GM12801 (cell line): Measurements from ENCODE around the gene ACSL4.

ENCODE experiments used
- TF ChIP-seq, protein P1 (sequence below): IDR thresholded peaks from one replicate; pipeline ENCODE4 v1.5.1; 2011; ENCODE audit warnings: control low read depth; ENCODE audit not compliant: insufficient read length; ENCODE audit errors: extremely low read depth

The ACSL4 gene

DNA sequence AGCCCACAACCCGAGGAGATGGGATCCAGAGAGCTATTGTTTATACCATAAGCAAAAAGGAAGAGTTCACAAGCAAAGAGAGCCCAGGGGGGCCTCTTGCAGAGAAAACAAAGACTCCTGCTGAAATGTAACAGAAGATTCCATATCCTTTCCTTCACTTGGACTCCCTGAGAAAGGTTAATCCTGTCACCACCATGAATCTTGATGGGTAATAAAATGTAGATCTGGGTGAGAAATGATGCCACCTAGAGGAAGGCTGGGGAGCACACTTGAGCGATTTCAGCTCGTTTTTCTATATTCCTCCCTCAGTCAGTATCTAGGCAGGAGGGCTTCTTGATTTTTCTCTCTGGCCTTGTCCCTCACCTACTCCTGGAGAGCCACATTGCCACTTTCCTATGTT lies 97.9 kb downstream of the ACSL4 start:
- TF ChIP-seq, protein P1, sequence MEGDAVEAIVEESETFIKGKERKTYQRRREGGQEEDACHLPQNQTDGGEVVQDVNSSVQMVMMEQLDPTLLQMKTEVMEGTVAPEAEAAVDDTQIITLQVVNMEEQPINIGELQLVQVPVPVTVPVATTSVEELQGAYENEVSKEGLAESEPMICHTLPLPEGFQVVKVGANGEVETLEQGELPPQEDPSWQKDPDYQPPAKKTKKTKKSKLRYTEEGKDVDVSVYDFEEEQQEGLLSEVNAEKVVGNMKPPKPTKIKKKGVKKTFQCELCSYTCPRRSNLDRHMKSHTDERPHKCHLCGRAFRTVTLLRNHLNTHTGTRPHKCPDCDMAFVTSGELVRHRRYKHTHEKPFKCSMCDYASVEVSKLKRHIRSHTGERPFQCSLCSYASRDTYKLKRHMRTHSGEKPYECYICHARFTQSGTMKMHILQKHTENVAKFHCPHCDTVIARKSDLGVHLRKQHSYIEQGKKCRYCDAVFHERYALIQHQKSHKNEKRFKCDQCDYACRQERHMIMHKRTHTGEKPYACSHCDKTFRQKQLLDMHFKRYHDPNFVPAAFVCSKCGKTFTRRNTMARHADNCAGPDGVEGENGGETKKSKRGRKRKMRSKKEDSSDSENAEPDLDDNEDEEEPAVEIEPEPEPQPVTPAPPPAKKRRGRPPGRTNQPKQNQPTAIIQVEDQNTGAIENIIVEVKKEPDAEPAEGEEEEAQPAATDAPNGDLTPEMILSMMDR = no peak

DNA sequence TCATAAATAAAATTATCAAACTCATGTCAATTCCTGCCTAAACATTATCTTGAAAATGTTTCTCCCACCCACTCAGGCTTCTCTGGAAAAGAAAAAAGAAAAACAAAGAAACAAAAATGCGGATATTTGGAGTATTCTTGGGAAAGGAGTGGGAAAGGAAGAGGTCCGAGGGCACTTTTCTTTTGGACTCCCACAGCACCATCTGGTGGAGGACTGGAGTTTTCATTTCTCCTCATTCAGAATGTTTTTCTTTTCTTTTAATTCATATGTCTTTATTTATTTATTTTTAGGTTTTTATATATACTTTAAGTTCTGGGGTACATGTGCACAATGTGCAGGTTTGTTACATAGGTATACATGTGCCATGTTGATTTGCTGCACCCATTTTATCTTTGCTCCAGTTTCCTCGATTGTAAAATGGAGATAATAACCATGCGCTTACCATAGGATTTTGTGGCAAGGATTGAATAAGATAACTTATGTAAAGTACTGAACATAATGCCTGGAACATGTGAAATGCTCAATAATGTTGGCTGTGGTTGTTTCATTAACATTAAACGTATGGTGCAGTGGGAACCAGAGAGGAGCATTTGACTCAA lies 100.1 kb downstream of the ACSL4 start:
- TF ChIP-seq, protein P1 = no peak

DNA sequence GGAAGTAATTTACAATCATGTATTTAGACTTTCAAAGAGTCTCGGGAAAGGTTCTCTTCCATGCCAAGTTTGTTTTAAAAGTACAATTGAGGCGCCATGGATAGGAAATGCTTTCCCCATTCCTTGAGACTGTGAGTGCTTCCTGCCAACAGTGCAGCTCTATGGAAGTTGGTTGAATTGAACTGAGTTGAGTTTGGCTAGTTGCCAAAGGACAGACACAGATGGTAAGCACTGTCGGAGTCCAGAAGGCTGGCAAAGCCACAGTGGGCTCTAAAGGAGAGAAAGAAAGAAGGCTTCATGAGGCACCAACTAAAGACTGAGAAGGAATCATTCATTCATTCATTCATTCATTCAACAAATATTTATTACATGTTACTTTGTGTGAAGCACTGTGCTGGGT lies 103.7 kb downstream of the ACSL4 start:
- TF ChIP-seq, protein P1 = no peak

DNA sequence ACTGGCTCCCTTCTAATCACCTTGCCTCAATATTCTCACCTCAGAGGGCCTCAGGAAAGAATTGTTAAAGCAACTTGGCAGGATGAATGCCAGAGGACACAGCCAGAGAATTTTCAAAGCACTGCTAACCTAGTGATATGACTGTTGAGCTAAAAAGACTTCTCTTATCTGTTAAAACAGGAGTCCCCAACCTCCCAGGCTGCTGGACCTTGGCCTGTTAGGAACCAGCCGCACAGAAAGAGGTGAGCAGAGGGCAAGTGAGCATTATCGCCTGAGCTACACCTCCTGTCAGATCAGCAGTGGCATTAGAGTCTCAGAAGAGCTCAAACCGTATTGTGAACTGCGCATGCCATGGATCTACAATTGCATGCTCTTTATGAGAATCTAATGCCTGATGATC lies 106.4 kb downstream of the ACSL4 start:
- TF ChIP-seq, protein P1 = no peak

DNA sequence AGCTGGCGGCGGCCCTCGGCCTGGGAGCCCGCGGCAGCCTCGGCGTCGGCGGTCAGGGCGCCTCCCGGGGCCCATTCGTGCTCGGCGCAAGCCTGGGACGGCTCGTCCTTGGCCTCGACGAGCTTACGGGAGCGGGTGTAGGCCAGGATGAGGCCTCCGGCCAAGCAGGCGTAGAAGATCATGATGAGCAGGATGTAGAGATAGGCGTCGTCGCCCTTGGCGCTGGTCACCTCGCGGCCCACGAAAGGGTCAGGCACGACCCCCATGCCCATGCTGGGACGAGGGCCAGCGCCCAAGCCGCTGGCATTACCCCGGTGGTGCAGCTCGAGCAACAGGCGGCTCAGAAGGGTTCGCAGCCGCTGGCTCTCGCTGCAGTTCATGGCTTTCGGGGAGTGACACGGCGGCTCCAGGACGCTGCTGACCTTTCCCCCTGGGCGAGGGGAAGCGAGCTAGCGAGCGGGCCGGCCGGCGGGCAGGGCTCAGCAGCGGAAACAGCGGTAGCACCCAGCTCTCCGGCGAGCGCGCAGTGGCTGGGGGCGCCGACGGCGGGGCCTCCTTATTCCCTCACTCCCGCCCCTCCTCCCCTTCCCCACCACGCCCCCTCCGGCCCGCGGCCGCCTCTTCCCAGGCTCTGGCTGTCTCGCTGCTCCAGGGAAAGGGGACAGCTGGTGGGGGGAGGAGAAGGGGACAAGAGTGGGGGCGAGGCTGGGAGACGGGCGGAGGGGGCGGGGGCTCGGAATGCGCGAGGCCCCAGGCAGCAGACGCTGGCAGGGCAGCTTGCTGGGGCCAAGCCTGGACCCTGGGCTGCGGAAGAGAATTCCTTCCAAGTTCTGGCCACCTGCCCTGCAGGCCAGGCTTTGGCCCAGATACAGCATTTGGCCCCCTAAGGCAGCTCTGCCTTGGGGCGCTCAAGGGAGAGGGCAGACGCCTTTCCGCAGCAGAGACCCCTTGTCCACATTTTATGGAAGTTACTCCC lies 108.1 kb downstream of the ACSL4 start, which contains the start of gene KCNE5:
TSS of gene KCNE5 (minus strand) at position 532 of the 976 bp plus-strand sequence. CDS start at position 380, 152 bp downstream.
- TF ChIP-seq, protein P1 = no peak

DNA sequence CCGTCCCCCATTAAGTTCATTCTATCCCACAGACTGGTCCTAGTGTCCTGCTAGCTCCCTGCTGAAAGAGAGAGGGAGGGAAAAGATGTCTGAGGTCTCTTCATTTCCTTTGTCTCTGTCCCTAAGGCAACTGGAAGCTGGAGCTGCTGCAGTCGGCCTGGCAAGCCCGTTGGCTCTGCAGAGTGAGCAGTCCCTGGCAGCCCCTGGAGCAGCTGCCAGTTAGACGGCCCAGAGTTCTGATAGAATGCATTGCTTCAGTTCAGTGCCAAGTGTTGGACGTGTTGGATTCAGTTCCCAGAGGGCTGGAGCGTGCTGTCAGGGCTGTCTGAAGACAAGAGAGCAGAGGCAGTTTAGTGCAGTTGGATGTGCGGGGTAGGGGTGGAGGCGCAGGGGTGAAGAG lies 109.1 kb downstream of the ACSL4 start:
- TF ChIP-seq, protein P1 = no peak

DNA sequence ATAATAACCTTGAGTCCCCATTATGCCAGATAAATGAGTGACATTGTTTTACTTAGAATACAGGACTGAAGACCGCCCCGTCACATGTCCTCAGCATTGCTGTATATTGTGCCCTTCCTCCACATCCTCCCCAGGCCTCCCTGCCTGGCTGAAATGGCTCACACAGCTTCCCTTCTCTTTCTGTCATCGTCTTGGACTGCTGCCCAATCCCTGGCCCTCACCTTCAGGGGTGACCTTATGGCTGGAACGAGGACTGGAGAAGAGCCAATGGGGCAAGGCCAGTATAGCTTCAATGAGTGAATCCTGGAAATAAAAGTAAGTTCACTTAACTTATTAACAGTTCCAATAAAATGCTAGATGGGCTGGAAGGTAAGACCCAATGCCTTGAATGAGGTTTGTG lies 110.8 kb downstream of the ACSL4 start:
- TF ChIP-seq, protein P1 = no peak
